Right atrium auricular region (tissue), 2 donors: ENCODE results near the gene KDM8. TPM values are rescaled to one million over a fixed set of nuclear protein-coding genes. Genes with fewer than 3 reads are reported as not detected.

Experiments
- DNase-seq: peaks from one replicate; pipeline ENCODE4 v3.0.0-alpha.2; 2019; ENCODE audit warnings: low spot score
- H3K27ac ChIP-seq, 2 donors: fragments of 200-600 bp; sonication (generic); 1 replicate in 1 of 2; 2 replicates in 1 of 2; pipeline ENCODE4 v1.5.1; 2016 to 2019
- H3K27me3 ChIP-seq, 2 donors: fragments of 200-600 bp; sonication (generic); one replicate each; pipeline versions ENCODE4 v1.5.1 to v1.6.0; 2017 to 2019
- H3K36me3 ChIP-seq: fragments of 200-600 bp; sonication (generic); one replicate; pipeline ENCODE4 v1.5.1; 2016
- H3K4me1 ChIP-seq, 2 donors: fragments of 200-600 bp; sonication (generic); one replicate each; pipeline versions ENCODE4 v1.5.1 to v1.6.0; 2017 to 2019
- H3K4me3 ChIP-seq, 2 donors: fragments of 200-600 bp; sonication (generic); 1 replicate in 1 of 2; 2 replicates in 1 of 2; pipeline ENCODE4 v1.5.1; 2017 to 2019; ENCODE audit warnings: mild to moderate bottlenecking in 1 of 2, moderate library complexity in 1 of 2
- H3K9me3 ChIP-seq, 2 donors: fragments of 200-600 bp; sonication (generic); one replicate each; pipeline ENCODE4 v1.5.1; 2019
- CTCF ChIP-seq, 2 donors: fragments of 200-600 bp; sonication (generic); IDR thresholded peaks; one replicate each; pipeline ENCODE4 v1.5.1; 2019; ENCODE audit warnings: antibody characterized with exemption in 2 of 2
- total RNA-seq, 2 donors: library from RNA; depleted of rRNA; stranded (reverse); fragments of >200 nt; gene quantifications; one replicate each; pipeline ENCODE4 v1.1.0, GENCODE V29; 2016

Gene KDM8
- total RNA-seq, 2 donors from 2014 or later, result 2.9 to 3.8 TPM

- no peak for TF ChIP-seq CTCF (IDR thresholded peaks at IDR 0.05)
- Histone ChIP-seq H3K9me3 (no peaks in the 10 kb centered on the region), H3K27me3 (no peaks in the 10 kb centered on the region), H3K36me3 (peaks cover 21% of the 10 kb centered on the region), H3K4me1 (peaks cover 3 to 54% of the 10 kb centered on the region in 2 donors), H3K27ac (no peak overlapping the region), H3K4me3 (no peak overlapping the region)
- DNase-seq, result no peak
Observed at GRCh38 chr16:27233731-27234130, 30.4 kb downstream of the KDM8 start.

- Histone ChIP-seq H3K27me3 (no peaks in the 10 kb centered on the region), H3K36me3 (peaks cover 21% of the 10 kb centered on the region), H3K4me3 (no peak overlapping the region), H3K4me1 (peaks cover 3 to 50% of the 10 kb centered on the region in 2 donors), H3K27ac (peak overlapping the region in 1 of 2 donors; percentile 65), H3K9me3 (no peaks in the 10 kb centered on the region)
- DNase-seq, result no peak
- no peak for TF ChIP-seq CTCF (IDR thresholded peaks at IDR 0.05)
Observed at GRCh38 chr16:27234171-27234570, 30.8 kb downstream of the KDM8 start.

- TF ChIP-seq CTCF (IDR thresholded peaks at IDR 0.05), result no peak
- H3K9me3 ChIP-seq, result no peaks in the 10 kb centered on the region
- DNase-seq, result no peak
- H3K4me1 ChIP-seq, result peaks cover 3 to 46% of the 10 kb centered on the region in 2 donors
- peaks cover 21% of the 10 kb centered on the region for H3K36me3 ChIP-seq
- no peaks in the 10 kb centered on the region for H3K27me3 ChIP-seq
- H3K27ac ChIP-seq, result peak overlapping the region; percentile 65 to 74
- H3K4me3 ChIP-seq, result no peak overlapping the region
Observed at GRCh38 chr16:27234603-27235002, 31.3 kb downstream of the KDM8 start.

GRCh38 chr16:27235055-27235937 lies 32.0 kb downstream of the KDM8 start:
- Histone ChIP-seq H3K27ac (peak overlapping the region; percentile 65 to 74), H3K36me3 (peaks cover 21% of the 10 kb centered on the region), H3K9me3 (no peaks in the 10 kb centered on the region), H3K4me1 (peaks cover 3 to 46% of the 10 kb centered on the region in 2 donors), H3K4me3 (peak overlapping the region in 1 of 2 donors; percentile 14), H3K27me3 (no peaks in the 10 kb centered on the region)
- peak; percentile 56 to 84 for TF ChIP-seq CTCF (IDR thresholded peaks at IDR 0.05)
- DNase-seq, result peak; percentile 95

DNA sequence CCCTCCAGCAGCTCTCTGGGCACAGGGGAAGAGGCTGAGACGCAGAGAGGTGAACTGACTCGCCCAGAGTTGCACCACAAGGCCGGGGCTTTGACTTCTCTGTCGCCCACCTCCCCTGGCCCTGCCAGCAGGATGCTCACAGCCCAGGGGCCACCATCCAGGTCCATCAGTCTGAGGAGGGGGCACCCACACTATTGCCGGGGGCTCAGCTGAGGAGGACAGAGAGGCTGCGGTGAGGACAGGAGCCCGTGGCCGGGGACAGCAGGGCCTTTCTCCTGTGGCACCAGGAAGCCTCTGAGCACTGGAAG lies 32.6 kb downstream of the KDM8 start:
- H3K4me3 ChIP-seq, result no peak overlapping the region
- DNase-seq, result no peak
- TF ChIP-seq CTCF (IDR thresholded peaks at IDR 0.05), result no peak
- no peaks in the 10 kb centered on the region for H3K9me3 ChIP-seq
- H3K4me1 ChIP-seq, result peaks cover 3 to 52% of the 10 kb centered on the region in 2 donors
- H3K36me3 ChIP-seq, result peaks cover 21% of the 10 kb centered on the region
- no peaks in the 10 kb centered on the region for H3K27me3 ChIP-seq
- H3K27ac ChIP-seq, result peak overlapping the region; percentile 65 to 74
